Endothelial cell of umbilical vein (primary cell): Measurements from ENCODE around the gene IL33. TPM values are rescaled to one million over a fixed set of nuclear protein-coding genes. Genes with fewer than 3 reads are reported as not detected.

Experiments
- BruUV-seq: library from RNA; stranded (reverse); fragments of 400-500 nt; replicated peaks from 2 replicates; lab custom pipeline; 2021; lab: Mats Ljungman, UMichigan
- CTCF ChIA-PET: fragments of 300-600, 350-600 bp; sonication (Branson Sonifier 250); formaldehyde crosslinking; loops from one replicate; lab custom pipeline; 2021; ENCODE audit warnings: antibody characterized with exemption, inconsistent platforms; lab: Charles Lee
- POLR2A ChIA-PET: fragments of 300-600, 350-600 bp; sonication (Branson Sonifier 250); formaldehyde crosslinking; loops from one replicate; lab custom pipeline; 2021; ENCODE audit warnings: antibody characterized with exemption, inconsistent platforms; lab: Charles Lee
- DNase-seq: peaks from one replicate; pipeline ENCODE4 v3.0.0-alpha.2; 2011; ENCODE audit warnings: low read depth, low spot score
- FAIRE-seq: peaks from 2 replicates; lab custom pipeline; 2011; peaks lifted over from hg19 to GRCh38; lab: Jason Lieb, UNC
- H2AFZ ChIP-seq: 2 replicates; pipeline ENCODE4 v1.6.0; 2012; ENCODE audit warnings: low read depth, low read length, control low read depth, inconsistent platforms
- H3K27ac ChIP-seq: 2 replicates; pipeline ENCODE4 v1.5.1; 2011; ENCODE audit warnings: low read depth, mild to moderate bottlenecking, control low read depth, low read length, moderate library complexity; ENCODE audit not compliant: insufficient read depth
- H3K27me3 ChIP-seq, 2 experiments: 2 replicates each; pipeline versions ENCODE4 v1.6.0 to v1.6.1; 2011; ENCODE audit warnings: low read length in 2 of 2, mixed read lengths in 1 of 2; ENCODE audit not compliant: control insufficient read depth in 2 of 2, insufficient read depth in 2 of 2
- H3K36me3 ChIP-seq, 2 experiments: 2 replicates in 1 of 2; 3 replicates in 1 of 2; pipeline ENCODE4 v1.5.1; 2011; ENCODE audit warnings: low read length in 2 of 2, mild to moderate bottlenecking in 1 of 2, moderate library complexity in 1 of 2; ENCODE audit not compliant: control insufficient read depth in 2 of 2, insufficient read depth in 2 of 2; ENCODE audit errors: extremely low read depth in 1 of 2
- H3K4me1 ChIP-seq: 3 replicates; pipeline ENCODE4 v1.5.1; 2011; ENCODE audit warnings: mild to moderate bottlenecking, low read length; ENCODE audit not compliant: control insufficient read depth, insufficient read depth; ENCODE audit errors: extremely low read depth
- H3K4me2 ChIP-seq: 2 replicates; pipeline ENCODE4 v1.6.1; 2011; ENCODE audit warnings: low read length, control low read depth, mixed read lengths; ENCODE audit not compliant: insufficient read depth
- H3K4me3 ChIP-seq, 3 experiments: fragments of 200-600 bp in 1 of 3; sonication (generic), shearing (Covaris generic) in 1 of 3; replicated peaks in 1 of 3; 2 replicates each; pipeline ENCODE4 v1.5.1; 2011 to 2016; ENCODE audit warnings: control low read depth in 3 of 3, low read length in 3 of 3, mild to moderate bottlenecking in 2 of 3, inconsistent platforms in 1 of 3, low read depth in 1 of 3, moderate library complexity in 1 of 3; ENCODE audit not compliant: insufficient read depth in 1 of 3
- H3K79me2 ChIP-seq: 2 replicates; pipeline ENCODE4 v1.6.0; 2012; ENCODE audit warnings: low read length, inconsistent platforms; ENCODE audit not compliant: control insufficient read depth, insufficient read depth
- H3K9ac ChIP-seq: replicated peaks from 2 replicates; pipeline ENCODE3; 2011; ENCODE audit warnings: low read length, control low read depth; ENCODE audit not compliant: insufficient read depth; ENCODE audit errors: extremely low read depth
- H3K9me1 ChIP-seq: replicated peaks from 3 replicates; pipeline ENCODE4 v1.6.0; 2011; ENCODE audit warnings: mild to moderate bottlenecking, low read length; ENCODE audit not compliant: control insufficient read depth, insufficient read depth; ENCODE audit errors: extremely low read depth
- H3K9me3 ChIP-seq: replicated peaks from 2 replicates; pipeline ENCODE4 v1.5.1; 2012; ENCODE audit warnings: low read length, inconsistent platforms; ENCODE audit not compliant: control insufficient read depth, insufficient read depth
- H4K20me1 ChIP-seq: replicated peaks from 2 replicates; pipeline ENCODE3; 2011; ENCODE audit warnings: mild to moderate bottlenecking, low read length; ENCODE audit not compliant: control insufficient read depth, insufficient read depth; ENCODE audit errors: extremely low read depth
- CTCF ChIP-seq, 2 donors: IDR thresholded peaks; 1 replicate in 1 of 2; 2 replicates in 1 of 2; pipeline ENCODE4 v1.5.1; 2011; ENCODE audit warnings: low read length in 2 of 2, mild to moderate bottlenecking in 2 of 2, moderate library complexity in 2 of 2, control low read depth in 1 of 2, inconsistent platforms in 1 of 2, low read depth in 1 of 2; ENCODE audit not compliant: insufficient read depth in 1 of 2; ENCODE audit errors: extremely low read depth in 1 of 2
- EZH2 ChIP-seq: IDR thresholded peaks from 2 replicates; pipeline ENCODE4 v1.6.1; 2012; ENCODE audit warnings: borderline replicate concordance, low read depth, mild to moderate bottlenecking, moderate library complexity, low read length, inconsistent platforms; ENCODE audit not compliant: severe bottlenecking
- FOS ChIP-seq: IDR thresholded peaks from 2 replicates; pipeline ENCODE4 v1.6.1; 2011; ENCODE audit warnings: mild to moderate bottlenecking, low read length, moderate library complexity, borderline replicate concordance; ENCODE audit not compliant: insufficient read depth
- GATA2 ChIP-seq: IDR thresholded peaks from 2 replicates; pipeline ENCODE4 v1.7.0; 2011; ENCODE audit warnings: low read depth, mild to moderate bottlenecking, moderate library complexity, mixed read lengths, low read length; ENCODE audit not compliant: insufficient read length, insufficient read depth
- JUN ChIP-seq: IDR thresholded peaks from 2 replicates; pipeline ENCODE4 v1.6.1; 2011; ENCODE audit warnings: borderline replicate concordance, low read depth; ENCODE audit not compliant: insufficient read length, insufficient read depth
- MAX ChIP-seq: IDR thresholded peaks from 2 replicates; pipeline ENCODE4 v1.6.1; 2011; ENCODE audit not compliant: insufficient read depth, insufficient read length
- MYC ChIP-seq: IDR thresholded peaks from one replicate; pipeline ENCODE4 v1.6.1; 2011; ENCODE audit warnings: mild to moderate bottlenecking, low read depth, low read length
- POLR2A ChIP-seq: IDR thresholded peaks from 2 replicates; pipeline ENCODE4 v1.6.1; 2012; ENCODE audit warnings: low read depth, mild to moderate bottlenecking, control low read depth, low read length
- POLR2AphosphoS5 ChIP-seq: IDR thresholded peaks from 2 replicates; pipeline ENCODE4 v1.6.1; 2012; ENCODE audit warnings: low read depth, mild to moderate bottlenecking, control low read depth, low read length, moderate library complexity; ENCODE audit not compliant: insufficient read depth
- dilution Hi-C: fragments of 300-500 bp; cut with MboI; formaldehyde crosslinking; loops from one replicate; pipeline ENCODE4 v1.15.0; 2019; ENCODE audit warnings: low sequenced_read_pairs; ENCODE audit not compliant: extremely low pct_ligation_motif_present
- intact Hi-C: fragments of 100-400 bp; cut with micrococcal nuclease; formaldehyde crosslinking; loops from one replicate; pipeline ENCODE4 v1.10.0; 2022
- polyA plus RNA-seq, 4 experiments: library from polyadenylated mRNA; depleted of rRNA in 3 of 4; stranded (reverse) in 3 of 4; unstranded in 1 of 4; fragments of >200 nt; gene quantifications; 2 replicates each; pipeline versions ENCODE4 v1.2.1 to v1.2.3, GENCODE V29; 2011 to 2012; ENCODE audit warnings: missing spikeins in 1 of 4
- total RNA-seq: library from RNA; stranded (reverse); gene quantifications from 2 replicates; pipeline ENCODE4 v1.2.3, GENCODE V29; 2021

Gene IL33
- total and polyA plus RNA-seq, 2 donors (not counting 3 experiments of a cell fraction or from before 2014, with no cell fraction given) = 8.7 to 13.8 TPM

- DNase-seq (no peak), FAIRE-seq (no peak)
- no peak for TF ChIP-seq EZH2
- no peak for TF ChIP-seq CTCF (IDR thresholded peaks at IDR 0.05; ENCODE audit: extremely low read depth in 1 of 2, insufficient read depth in 1 of 2, low read depth in 1 of 2, low read length in 2 of 2)
- no peak for TF ChIP-seq MYC
- TF ChIP-seq FOS = no peak
- TF ChIP-seq JUN = no peak
- TF ChIP-seq POLR2AphosphoS5 = no peak
- TF ChIP-seq GATA2 = no peak
- TF ChIP-seq POLR2A = no peak
- TF ChIP-seq MAX = no peak
- ChIA-PET CTCF (no interaction called here), POLR2A (no interaction called here)
- no peak overlapping the region for H3K27ac ChIP-seq
- no peaks in the 10 kb centered on the region for H3K79me2 ChIP-seq
- dilution Hi-C loops (no loop called here), intact Hi-C loops (no loop called here)
- no peak overlapping the region for H3K4me3 ChIP-seq
- no peak overlapping the region for H3K4me2 ChIP-seq
- no peaks in the 10 kb centered on the region for H3K36me3 ChIP-seq
- no peaks in the 10 kb centered on the region for H3K9me1 ChIP-seq
- no TSS peak for BruUV-seq
- H3K9me3 ChIP-seq = no peaks in the 10 kb centered on the region
- H2AFZ ChIP-seq = no peak overlapping the region
- peaks cover 32% of the 10 kb centered on the region for H3K4me1 ChIP-seq
- no peak overlapping the region for H3K9ac ChIP-seq
- no peaks in the 10 kb centered on the region for H4K20me1 ChIP-seq
- H3K27me3 ChIP-seq = no peaks in the 10 kb centered on the region
Measured at GRCh38 chr9:6224393-6225154, 9.0 kb downstream of the IL33 start.
